Measurements from ENCODE around the gene ACBD6.

DNA sequence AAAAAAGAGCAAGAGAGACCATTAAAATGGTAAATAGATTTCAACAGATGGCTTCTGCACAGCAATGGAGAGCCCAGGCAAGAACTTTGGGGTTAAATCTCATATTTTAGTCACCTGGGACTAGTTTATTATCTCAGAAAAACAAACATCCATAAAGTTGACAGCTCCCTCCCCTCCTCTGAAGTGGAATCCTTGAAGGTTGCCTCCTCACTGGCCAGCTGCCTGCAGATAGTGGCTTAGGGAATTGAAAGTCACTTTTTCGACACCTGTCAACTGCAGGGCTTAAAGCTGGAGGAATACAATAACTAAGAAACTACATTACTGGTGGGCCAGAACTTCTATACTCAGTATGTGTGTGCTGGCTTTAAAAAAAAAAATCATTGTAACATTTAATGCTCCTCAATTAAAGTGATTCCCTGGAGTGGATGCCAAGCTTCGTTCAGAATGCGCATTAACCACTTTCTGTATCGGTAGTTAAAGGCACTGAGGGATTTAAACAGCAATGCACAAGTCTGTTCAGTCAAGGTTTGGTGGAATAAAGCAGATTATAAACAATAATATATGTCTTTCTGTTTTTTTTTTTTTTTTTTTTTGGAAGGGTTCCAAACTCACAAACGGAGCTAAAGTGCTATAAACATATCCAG, 219.9 kb downstream of the ACBD6 start:
- TF ChIP-seq, protein P1, sequence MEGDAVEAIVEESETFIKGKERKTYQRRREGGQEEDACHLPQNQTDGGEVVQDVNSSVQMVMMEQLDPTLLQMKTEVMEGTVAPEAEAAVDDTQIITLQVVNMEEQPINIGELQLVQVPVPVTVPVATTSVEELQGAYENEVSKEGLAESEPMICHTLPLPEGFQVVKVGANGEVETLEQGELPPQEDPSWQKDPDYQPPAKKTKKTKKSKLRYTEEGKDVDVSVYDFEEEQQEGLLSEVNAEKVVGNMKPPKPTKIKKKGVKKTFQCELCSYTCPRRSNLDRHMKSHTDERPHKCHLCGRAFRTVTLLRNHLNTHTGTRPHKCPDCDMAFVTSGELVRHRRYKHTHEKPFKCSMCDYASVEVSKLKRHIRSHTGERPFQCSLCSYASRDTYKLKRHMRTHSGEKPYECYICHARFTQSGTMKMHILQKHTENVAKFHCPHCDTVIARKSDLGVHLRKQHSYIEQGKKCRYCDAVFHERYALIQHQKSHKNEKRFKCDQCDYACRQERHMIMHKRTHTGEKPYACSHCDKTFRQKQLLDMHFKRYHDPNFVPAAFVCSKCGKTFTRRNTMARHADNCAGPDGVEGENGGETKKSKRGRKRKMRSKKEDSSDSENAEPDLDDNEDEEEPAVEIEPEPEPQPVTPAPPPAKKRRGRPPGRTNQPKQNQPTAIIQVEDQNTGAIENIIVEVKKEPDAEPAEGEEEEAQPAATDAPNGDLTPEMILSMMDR (IDR thresholded peaks at IDR 0.05): no peak
- TF ChIP-seq POLR2A (IDR thresholded peaks at IDR 0.05): no peak

All from breast epithelium (tissue), 3 donors.